ENCODE measurements around the gene PLGRKT. TPM values are rescaled to one million over a fixed set of nuclear protein-coding genes. Genes with fewer than 3 reads are reported as not detected.
"Not testable (repeated sequence)": the region's sequence is repeated elsewhere in the genome, so short reads cannot be mapped to it uniquely, and the experiment has no call there.

The PLGRKT gene
- polyA plus RNA-seq, 4 donors = 35.6 to 60.4 (median 54.9) TPM

- peaks cover 0 to 4% of the 10 kb centered on the region in 2 donors for H3K9me3 ChIP-seq (ENCODE audit: control insufficient read depth in 2 of 2, insufficient read depth in 1 of 2, low read depth in 1 of 2, low read length in 1 of 2)
- WGBS, 3 donors = 64 to 76% (median 65%) methylated on average over 3 of the region's 3 CpGs
- FAIRE-seq (no peak), DNase-seq (no peak)
- no peak overlapping the region for H3K27ac ChIP-seq (ENCODE audit: low read depth in 1 of 3, low read length in 2 of 3)
- no peak overlapping the region for H3K4me3 ChIP-seq (ENCODE audit: low read depth in 1 of 3, low read length in 3 of 3)
- H3K36me3 ChIP-seq (ENCODE audit: control insufficient read depth in 3 of 3, insufficient read depth in 2 of 3, low read depth in 1 of 3, low read length in 3 of 3) = no peaks in the 10 kb centered on the region
- no peaks in the 10 kb centered on the region for H3K27me3 ChIP-seq (ENCODE audit: control insufficient read depth in 3 of 3, insufficient read depth in 3 of 3, low read length in 3 of 3)
- H3K4me1 ChIP-seq (ENCODE audit: control insufficient read depth in 3 of 3, insufficient read depth in 2 of 3, low read depth in 1 of 3, low read length in 2 of 3) = no peaks in the 10 kb centered on the region
Observed at GRCh38 chr9:5479994-5480694, 42.4 kb upstream of the PLGRKT start.

GRCh38 chr9:5478206-5478605, 40.5 kb upstream of the PLGRKT start:
- peaks cover 0 to 4% of the 10 kb centered on the region in 2 donors for H3K9me3 ChIP-seq (ENCODE audit: control insufficient read depth in 2 of 2, insufficient read depth in 1 of 2, low read depth in 1 of 2, low read length in 1 of 2)
- DNase-seq (no peak), FAIRE-seq (no peak)
- no peak overlapping the region for H3K4me3 ChIP-seq (ENCODE audit: low read depth in 1 of 3, low read length in 3 of 3)
- H3K27ac ChIP-seq (ENCODE audit: low read depth in 1 of 3, low read length in 2 of 3) = no peak overlapping the region
- no peaks in the 10 kb centered on the region for H3K4me1 ChIP-seq (ENCODE audit: control insufficient read depth in 3 of 3, insufficient read depth in 2 of 3, low read depth in 1 of 3, low read length in 2 of 3)
- H3K27me3 ChIP-seq (ENCODE audit: control insufficient read depth in 3 of 3, insufficient read depth in 3 of 3, low read length in 3 of 3) = no peaks in the 10 kb centered on the region
- 71 to 82% (median 73%) methylated on average over 2 of the region's 2 CpGs for WGBS, 3 donors
- no peaks in the 10 kb centered on the region for H3K36me3 ChIP-seq (ENCODE audit: control insufficient read depth in 3 of 3, insufficient read depth in 2 of 3, low read depth in 1 of 3, low read length in 3 of 3)

GRCh38 chr9:5475611-5476010, 37.9 kb upstream of the PLGRKT start:
- H3K4me1 ChIP-seq (ENCODE audit: control insufficient read depth in 3 of 3, insufficient read depth in 2 of 3, low read depth in 1 of 3, low read length in 2 of 3); H3K36me3 ChIP-seq (ENCODE audit: control insufficient read depth in 3 of 3, insufficient read depth in 2 of 3, low read depth in 1 of 3, low read length in 3 of 3); H3K27ac ChIP-seq (ENCODE audit: low read depth in 1 of 3, low read length in 2 of 3); H3K27me3 ChIP-seq (ENCODE audit: control insufficient read depth in 3 of 3, insufficient read depth in 3 of 3, low read length in 3 of 3); DNase-seq; FAIRE-seq; H3K4me3 ChIP-seq (ENCODE audit: low read depth in 1 of 3, low read length in 3 of 3); H3K9me3 ChIP-seq (ENCODE audit: control insufficient read depth in 2 of 2, insufficient read depth in 1 of 2, low read depth in 1 of 2, low read length in 1 of 2): not testable (repeated sequence)
- WGBS, 3 donors = 74 to 89% (median 84%) methylated on average over 2 of the region's 2 CpGs

GRCh38 chr9:5470816-5471215, 33.1 kb upstream of the PLGRKT start:
- H3K4me3 ChIP-seq (ENCODE audit: low read depth in 1 of 3, low read length in 3 of 3) = no peak overlapping the region
- H3K36me3 ChIP-seq (ENCODE audit: control insufficient read depth in 3 of 3, insufficient read depth in 2 of 3, low read depth in 1 of 3, low read length in 3 of 3) = peaks cover 3 to 5% (median 3%) of the 10 kb centered on the region in 3 donors
- no peak for DNase-seq
- H3K27ac ChIP-seq (ENCODE audit: low read depth in 1 of 3, low read length in 2 of 3) = no peak overlapping the region
- 90 to 92% (median 91%) methylated on average over 3 of the region's 3 CpGs for WGBS, 3 donors
- H3K4me1 ChIP-seq (ENCODE audit: control insufficient read depth in 3 of 3, insufficient read depth in 2 of 3, low read depth in 1 of 3, low read length in 2 of 3) = no peaks in the 10 kb centered on the region
- no peaks in the 10 kb centered on the region for H3K27me3 ChIP-seq (ENCODE audit: control insufficient read depth in 3 of 3, insufficient read depth in 3 of 3, low read length in 3 of 3)
- no peaks in the 10 kb centered on the region for H3K9me3 ChIP-seq (ENCODE audit: control insufficient read depth in 2 of 2, insufficient read depth in 1 of 2, low read depth in 1 of 2, low read length in 1 of 2)
- FAIRE-seq = no peak

GRCh38 chr9:5470122-5470521, 32.4 kb upstream of the PLGRKT start:
- DNase-seq = no peak
- 85 to 95% (median 86%) methylated on average over 1 of the region's 1 CpG for WGBS, 3 donors
- no peak overlapping the region for H3K27ac ChIP-seq (ENCODE audit: low read depth in 1 of 3, low read length in 2 of 3)
- H3K4me3 ChIP-seq (ENCODE audit: low read depth in 1 of 3, low read length in 3 of 3) = no peak overlapping the region
- no peaks in the 10 kb centered on the region for H3K4me1 ChIP-seq (ENCODE audit: control insufficient read depth in 3 of 3, insufficient read depth in 2 of 3, low read depth in 1 of 3, low read length in 2 of 3)
- no peaks in the 10 kb centered on the region for H3K9me3 ChIP-seq (ENCODE audit: control insufficient read depth in 2 of 2, insufficient read depth in 1 of 2, low read depth in 1 of 2, low read length in 1 of 2)
- H3K36me3 ChIP-seq (ENCODE audit: control insufficient read depth in 3 of 3, insufficient read depth in 2 of 3, low read depth in 1 of 3, low read length in 3 of 3) = peaks cover 3 to 5% (median 3%) of the 10 kb centered on the region in 3 donors
- no peaks in the 10 kb centered on the region for H3K27me3 ChIP-seq (ENCODE audit: control insufficient read depth in 3 of 3, insufficient read depth in 3 of 3, low read length in 3 of 3)
- no peak for FAIRE-seq

GRCh38 chr9:5468850-5469249, 31.1 kb upstream of the PLGRKT start:
- peaks cover 3 to 9% (median 3%) of the 10 kb centered on the region in 3 donors for H3K36me3 ChIP-seq (ENCODE audit: control insufficient read depth in 3 of 3, insufficient read depth in 2 of 3, low read depth in 1 of 3, low read length in 3 of 3)
- WGBS, 3 donors = 72 to 87% (median 87%) methylated on average over 5 of the region's 5 CpGs
- H3K27ac ChIP-seq (ENCODE audit: low read depth in 1 of 3, low read length in 2 of 3) = no peak overlapping the region
- no peak for FAIRE-seq
- no peaks in the 10 kb centered on the region for H3K9me3 ChIP-seq (ENCODE audit: control insufficient read depth in 2 of 2, insufficient read depth in 1 of 2, low read depth in 1 of 2, low read length in 1 of 2)
- H3K27me3 ChIP-seq (ENCODE audit: control insufficient read depth in 3 of 3, insufficient read depth in 3 of 3, low read length in 3 of 3) = no peaks in the 10 kb centered on the region
- no peak for DNase-seq
- no peak overlapping the region for H3K4me3 ChIP-seq (ENCODE audit: low read depth in 1 of 3, low read length in 3 of 3)
- H3K4me1 ChIP-seq (ENCODE audit: control insufficient read depth in 3 of 3, insufficient read depth in 2 of 3, low read depth in 1 of 3, low read length in 2 of 3) = no peaks in the 10 kb centered on the region

- WGBS, 3 donors = 82 to 97% (median 84%) methylated on average over 2 of the region's 2 CpGs
- no peak for FAIRE-seq
- Histone ChIP-seq H3K27me3 (ENCODE audit: control insufficient read depth in 3 of 3, insufficient read depth in 3 of 3, low read length in 3 of 3) (no peaks in the 10 kb centered on the region), H3K27ac (ENCODE audit: low read depth in 1 of 3, low read length in 2 of 3) (no peak overlapping the region), H3K4me3 (ENCODE audit: low read depth in 1 of 3, low read length in 3 of 3) (no peak overlapping the region), H3K9me3 (ENCODE audit: control insufficient read depth in 2 of 2, insufficient read depth in 1 of 2, low read depth in 1 of 2, low read length in 1 of 2) (no peaks in the 10 kb centered on the region), H3K36me3 (ENCODE audit: control insufficient read depth in 3 of 3, insufficient read depth in 2 of 3, low read depth in 1 of 3, low read length in 3 of 3) (peaks cover 3 to 9% (median 3%) of the 10 kb centered on the region in 3 donors), H3K4me1 (ENCODE audit: control insufficient read depth in 3 of 3, insufficient read depth in 2 of 3, low read depth in 1 of 3, low read length in 2 of 3) (no peaks in the 10 kb centered on the region)
- DNase-seq = no peak
Observed at GRCh38 chr9:5466766-5467165, 29.0 kb upstream of the PLGRKT start.

- Histone ChIP-seq H3K9me3 (ENCODE audit: control insufficient read depth in 2 of 2, insufficient read depth in 1 of 2, low read depth in 1 of 2, low read length in 1 of 2) (no peaks in the 10 kb centered on the region), H3K4me3 (ENCODE audit: low read depth in 1 of 3, low read length in 3 of 3) (no peak overlapping the region), H3K27me3 (ENCODE audit: control insufficient read depth in 3 of 3, insufficient read depth in 3 of 3, low read length in 3 of 3) (no peaks in the 10 kb centered on the region), H3K36me3 (ENCODE audit: control insufficient read depth in 3 of 3, insufficient read depth in 2 of 3, low read depth in 1 of 3, low read length in 3 of 3) (peaks cover 3 to 9% (median 3%) of the 10 kb centered on the region in 3 donors), H3K4me1 (ENCODE audit: control insufficient read depth in 3 of 3, insufficient read depth in 2 of 3, low read depth in 1 of 3, low read length in 2 of 3) (no peaks in the 10 kb centered on the region), H3K27ac (ENCODE audit: low read depth in 1 of 3, low read length in 2 of 3) (no peak overlapping the region)
- 77 to 85% (median 80%) methylated on average over 1 of the region's 1 CpG for WGBS, 3 donors
- no peak for DNase-seq
- no peak for FAIRE-seq
Observed at GRCh38 chr9:5466005-5466404, 28.3 kb upstream of the PLGRKT start.

- H3K27ac ChIP-seq (ENCODE audit: low read depth in 1 of 3, low read length in 2 of 3); FAIRE-seq; DNase-seq; H3K27me3 ChIP-seq (ENCODE audit: control insufficient read depth in 3 of 3, insufficient read depth in 3 of 3, low read length in 3 of 3); H3K4me3 ChIP-seq (ENCODE audit: low read depth in 1 of 3, low read length in 3 of 3); H3K9me3 ChIP-seq (ENCODE audit: control insufficient read depth in 2 of 2, insufficient read depth in 1 of 2, low read depth in 1 of 2, low read length in 1 of 2); H3K36me3 ChIP-seq (ENCODE audit: control insufficient read depth in 3 of 3, insufficient read depth in 2 of 3, low read depth in 1 of 3, low read length in 3 of 3); H3K4me1 ChIP-seq (ENCODE audit: control insufficient read depth in 3 of 3, insufficient read depth in 2 of 3, low read depth in 1 of 3, low read length in 2 of 3): not testable (repeated sequence)
- 85 to 89% (median 88%) methylated on average over 4 of the region's 4 CpGs for WGBS, 3 donors
Observed at GRCh38 chr9:5464831-5465330, 27.2 kb upstream of the PLGRKT start.
